ENCODE data around the gene SPEG. TPM values are rescaled to one million over a fixed set of nuclear protein-coding genes. Genes with fewer than 3 reads are reported as not detected.

The SPEG gene
- total RNA-seq, 6 experiments from 2014 or later, result 0.24 to 1.5 (median 0.48) TPM

DNA sequence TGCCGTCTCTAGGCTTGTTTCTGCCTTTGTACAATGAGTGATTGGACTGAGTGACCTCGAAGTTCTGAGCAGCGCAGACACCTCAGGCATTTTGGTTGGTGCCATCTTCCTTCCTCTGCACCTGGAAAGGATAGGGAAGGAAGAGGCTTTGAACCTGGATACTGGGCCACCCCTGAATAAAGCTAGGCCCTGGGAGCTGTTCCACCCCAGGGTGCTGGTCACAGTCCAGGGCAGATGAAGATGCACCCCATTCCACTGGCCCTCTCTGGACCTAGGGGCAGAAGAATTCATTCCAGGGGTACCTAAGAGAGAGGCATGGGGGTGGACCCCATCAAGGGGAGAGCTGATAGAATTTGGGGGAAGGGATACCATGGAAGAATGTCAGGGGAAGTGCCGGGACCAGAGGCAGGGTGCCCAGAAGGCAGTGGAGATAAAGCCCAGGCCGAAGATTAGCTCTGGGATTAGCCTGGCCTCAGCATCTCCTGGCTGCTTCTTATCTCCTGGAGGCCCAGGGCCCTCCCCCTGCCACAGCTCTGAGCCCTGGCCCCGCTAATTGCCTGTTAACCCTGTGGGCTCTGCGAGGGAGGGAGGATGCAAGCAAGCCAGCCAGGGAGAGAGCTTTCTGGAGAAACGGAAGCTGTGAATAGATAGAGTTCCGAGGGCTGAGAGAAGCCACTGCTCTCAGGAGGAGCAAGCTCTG lies 91.0 kb downstream of the SPEG start:
- DNase-seq (no peak), ATAC-seq (no peak)
- H3K4me3 ChIP-seq, result no peak overlapping the region
- H3K9me3 ChIP-seq, result no peaks in the 10 kb centered on the region
- H3K27ac ChIP-seq, result no peak overlapping the region
- intact Hi-C loops (cut with DNase I), result loop anchor here in 1 of 2 donors (10.0 kb wide), 1 partner anchor 121 kb away; no protein-coding TSS in a partner anchor
- no peaks in the 10 kb centered on the region for H3K4me1 ChIP-seq
- WGBS (ENCODE audit: insufficient coverage, low coverage, low lambda C conversion rate, missing lambda C conversion rate), result 49% methylated on average over 6 of the region's 9 CpGs
- H3K27me3 ChIP-seq, result peaks cover 0 to 23% of the 10 kb centered on the region in 2 donors
- H3K36me3 ChIP-seq, result no peaks in the 10 kb centered on the region
- TF ChIP-seq POLR2A (IDR thresholded peaks at IDR 0.05) (no peak), CTCF (IDR thresholded peaks at IDR 0.05) (no peak)

DNA sequence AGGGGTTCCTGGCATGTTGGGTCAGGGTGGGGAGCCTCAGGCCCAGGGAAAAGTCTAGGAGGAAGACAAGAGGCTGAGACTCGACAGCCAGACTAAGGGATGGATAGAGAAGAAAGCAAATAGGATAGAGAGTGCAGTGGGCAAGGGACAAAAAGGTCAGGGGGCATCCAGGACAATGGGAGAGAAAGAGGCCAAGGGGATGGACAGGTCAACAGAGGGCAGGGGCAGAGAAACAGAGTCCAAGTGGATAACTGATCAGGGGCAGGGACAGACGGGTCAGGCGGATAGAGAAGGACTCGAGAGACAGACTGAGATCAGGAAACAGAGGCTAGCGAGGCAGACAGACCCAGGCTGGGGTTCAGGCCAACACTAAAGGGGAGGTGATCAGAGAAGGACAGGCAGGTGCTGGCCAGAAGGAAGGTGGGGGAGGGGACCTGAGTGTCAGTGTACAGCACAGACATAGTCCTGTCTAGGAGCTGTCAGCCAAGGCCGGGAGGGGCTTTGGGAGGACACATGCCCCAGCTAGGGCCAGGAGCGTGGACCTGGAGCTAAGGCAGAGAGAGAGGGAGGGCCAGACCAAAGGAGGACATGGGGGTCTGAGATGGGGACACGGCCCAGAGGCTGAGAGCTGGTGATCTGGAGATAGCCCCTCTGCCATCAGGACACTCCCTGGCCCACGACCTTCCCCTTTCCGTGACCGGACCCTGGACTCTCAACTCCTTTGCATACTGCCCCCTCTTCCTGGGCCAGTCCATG lies 91.9 kb downstream of the SPEG start:
- H3K9me3 ChIP-seq, result no peaks in the 10 kb centered on the region
- intact Hi-C loops (cut with DNase I), result loop anchor here in 1 of 2 donors (10.0 kb wide), 1 partner anchor 122 kb away; no protein-coding TSS in a partner anchor
- peaks cover 0 to 23% of the 10 kb centered on the region in 2 donors for H3K27me3 ChIP-seq
- ATAC-seq (no peak), DNase-seq (no peak)
- TF ChIP-seq CTCF (IDR thresholded peaks at IDR 0.05) (no peak), POLR2A (IDR thresholded peaks at IDR 0.05) (no peak)
- H3K27ac ChIP-seq, result no peak overlapping the region
- WGBS (ENCODE audit: insufficient coverage, low coverage, low lambda C conversion rate, missing lambda C conversion rate), result 37% methylated on average over 7 of the region's 11 CpGs
- H3K4me3 ChIP-seq, result no peak overlapping the region
- H3K36me3 ChIP-seq, result no peaks in the 10 kb centered on the region
- H3K4me1 ChIP-seq, result no peaks in the 10 kb centered on the region

DNA sequence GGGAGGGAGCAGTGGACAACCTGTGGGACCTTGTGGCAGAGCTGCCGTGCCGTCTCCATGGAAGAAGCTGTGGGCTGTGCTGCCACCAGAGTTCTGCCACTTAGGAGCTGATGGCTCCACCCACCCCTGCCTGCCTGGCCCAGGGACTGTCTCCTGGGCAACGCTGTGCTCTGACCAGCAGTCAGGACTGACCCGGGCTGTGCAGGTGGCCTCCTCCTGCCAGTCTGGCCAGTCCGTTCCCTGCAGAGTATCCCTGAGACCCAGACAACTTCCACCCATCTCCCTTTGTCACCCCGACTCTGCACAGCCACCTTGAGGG lies 92.4 kb downstream of the SPEG start:
- peak; percentile 26 to 54 (median 48) for ATAC-seq
- no peak for DNase-seq
- intact Hi-C loops (cut with DNase I), result loop anchor here in 1 of 2 donors (10.0 kb wide), 1 partner anchor 122 kb away; no protein-coding TSS in a partner anchor
- H3K36me3 ChIP-seq, result no peaks in the 10 kb centered on the region
- no peaks in the 10 kb centered on the region for H3K4me1 ChIP-seq
- TF ChIP-seq CTCF (IDR thresholded peaks at IDR 0.05) (no peak), POLR2A (IDR thresholded peaks at IDR 0.05) (no peak)
- H3K27ac ChIP-seq, result no peak overlapping the region
- H3K4me3 ChIP-seq, result no peak overlapping the region
- no peaks in the 10 kb centered on the region for H3K9me3 ChIP-seq
- no CpG with 5 or more reads among the region's 6 CpGs for WGBS (ENCODE audit: insufficient coverage, low coverage, low lambda C conversion rate, missing lambda C conversion rate)
- peaks cover 0 to 23% of the 10 kb centered on the region in 2 donors for H3K27me3 ChIP-seq

GRCh38 chr2:219527472-219527871 lies 92.8 kb downstream of the SPEG start:
- no peak for TF ChIP-seq POLR2A (IDR thresholded peaks at IDR 0.05)
- TF ChIP-seq CTCF (IDR thresholded peaks at IDR 0.05), result no peak
- WGBS (ENCODE audit: insufficient coverage, low coverage, low lambda C conversion rate, missing lambda C conversion rate), result 34% methylated on average over 3 of the region's 5 CpGs
- no peaks in the 10 kb centered on the region for H3K4me1 ChIP-seq
- no peak for DNase-seq
- no peak for ATAC-seq
- H3K27ac ChIP-seq, result no peak overlapping the region
- H3K9me3 ChIP-seq, result no peaks in the 10 kb centered on the region
- intact Hi-C loops (cut with DNase I), result loop anchor here in 1 of 2 donors (10.0 kb wide), 1 partner anchor 123 kb away; no protein-coding TSS in a partner anchor
- H3K27me3 ChIP-seq, result peaks cover 0 to 23% of the 10 kb centered on the region in 2 donors
- no peaks in the 10 kb centered on the region for H3K36me3 ChIP-seq
- H3K4me3 ChIP-seq, result no peak overlapping the region

All from right lobe of liver (tissue), 6 donors.